Measurements from ENCODE around the gene PSMC4.
"Not testable (repeated sequence)": the region's sequence is repeated elsewhere in the genome, so short reads cannot be mapped to it uniquely, and the experiment has no call there.

PSMC4 gene

DNA sequence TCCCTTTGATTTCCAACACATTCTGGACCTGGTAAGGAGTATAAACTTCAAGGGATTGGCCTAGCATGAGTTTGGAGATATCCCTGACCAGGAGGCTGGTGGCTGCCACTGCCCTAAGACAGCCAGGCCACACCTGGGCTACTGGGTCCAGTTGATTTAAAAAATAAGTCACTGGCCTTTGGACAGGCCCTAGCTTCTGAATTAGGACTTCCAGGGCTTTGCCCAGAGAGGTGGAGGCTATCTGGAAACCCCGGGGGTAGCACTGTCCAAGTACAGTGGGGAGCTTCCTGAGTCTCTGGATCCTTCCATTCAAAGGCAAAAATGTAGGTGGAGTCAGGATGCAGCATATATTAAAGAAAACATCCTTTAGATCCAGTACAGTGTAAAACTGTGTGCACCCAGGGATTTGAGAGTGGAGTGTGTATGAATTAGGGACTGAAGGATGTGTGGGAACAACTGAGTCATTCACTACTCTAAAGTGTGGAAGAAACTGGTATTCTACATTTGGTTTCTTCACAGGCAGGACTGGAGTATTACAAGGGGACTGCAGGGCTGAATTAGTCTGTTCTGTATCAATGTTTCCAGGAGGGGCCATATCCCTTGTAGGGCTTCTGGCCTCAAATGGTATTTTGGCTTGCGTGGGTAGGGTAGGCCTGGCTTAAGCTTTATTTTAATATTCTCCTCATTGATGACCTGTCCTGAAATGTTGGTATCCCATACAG is 21.8 kb upstream of the PSMC4 start:
- DNase-seq: peak; percentile 19

DNA sequence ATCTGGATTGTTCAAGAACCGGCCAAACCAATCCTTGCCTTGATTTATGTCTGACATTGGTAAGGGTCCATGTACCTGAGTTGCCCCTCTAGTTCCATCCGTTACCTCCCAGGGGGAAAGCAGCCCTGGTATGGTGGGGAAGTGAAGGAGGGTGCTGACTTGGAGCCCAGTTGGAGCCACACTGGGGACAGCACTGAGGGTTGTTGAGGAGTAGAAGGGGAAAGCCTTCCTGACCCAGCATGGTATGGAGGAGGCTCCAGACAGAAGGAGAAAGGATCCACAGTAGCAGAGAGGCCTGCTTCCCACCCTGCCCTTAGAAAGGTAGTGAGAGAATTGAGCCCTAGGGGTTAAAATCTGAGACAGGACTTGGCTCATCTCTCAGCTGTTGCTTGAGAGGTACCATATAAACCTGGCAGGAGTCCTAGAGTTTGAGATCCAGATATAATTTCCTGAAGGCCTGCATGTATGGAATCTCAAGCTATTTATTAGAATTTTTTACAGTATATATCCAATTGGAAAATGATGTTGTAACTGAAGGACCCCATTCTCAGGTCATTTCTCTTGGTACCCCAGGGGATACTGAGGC is 19.8 kb upstream of the PSMC4 start:
- peak; percentile 22 for DNase-seq

DNA sequence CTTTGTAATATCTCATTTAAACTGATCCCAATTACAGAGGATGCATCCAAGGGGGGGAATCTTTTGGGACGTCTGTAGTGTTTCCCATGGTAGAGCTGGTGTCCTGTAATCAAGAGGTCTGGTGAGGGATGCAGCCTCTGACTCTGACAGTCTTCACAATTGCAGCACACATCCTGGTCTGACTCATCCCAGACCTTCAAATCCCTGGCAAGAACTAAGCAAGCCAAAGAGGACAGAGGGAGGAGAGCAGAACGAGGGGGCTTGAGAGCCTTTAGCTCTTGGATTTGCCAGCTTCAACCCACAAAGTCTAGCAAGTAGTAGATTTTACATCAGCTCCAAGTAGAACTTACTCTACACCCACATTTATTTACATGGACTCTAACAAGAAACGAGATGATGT is 19.3 kb upstream of the PSMC4 start:
- peak; percentile 26 for DNase-seq

DNA sequence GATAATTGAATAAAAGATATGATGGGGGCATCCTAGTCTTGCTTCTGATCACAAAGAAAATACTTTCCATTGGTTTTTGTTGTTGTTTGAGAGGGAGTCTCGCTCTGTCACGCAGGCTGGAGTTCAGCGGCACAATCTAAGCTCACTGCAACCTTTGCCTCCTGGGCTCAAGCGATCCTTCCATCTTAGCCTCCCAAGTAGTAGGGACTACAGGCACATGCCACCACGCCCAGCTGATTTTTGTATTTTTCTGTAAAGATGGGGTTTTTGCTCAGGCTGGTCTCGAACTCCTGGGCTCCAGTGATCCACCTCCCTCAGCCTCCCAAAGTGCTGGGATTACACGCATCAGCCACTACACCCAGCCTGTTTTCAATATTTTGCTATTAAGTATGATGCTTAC is 17.1 kb upstream of the PSMC4 start:
- DNase-seq: peak; percentile 22

DNA sequence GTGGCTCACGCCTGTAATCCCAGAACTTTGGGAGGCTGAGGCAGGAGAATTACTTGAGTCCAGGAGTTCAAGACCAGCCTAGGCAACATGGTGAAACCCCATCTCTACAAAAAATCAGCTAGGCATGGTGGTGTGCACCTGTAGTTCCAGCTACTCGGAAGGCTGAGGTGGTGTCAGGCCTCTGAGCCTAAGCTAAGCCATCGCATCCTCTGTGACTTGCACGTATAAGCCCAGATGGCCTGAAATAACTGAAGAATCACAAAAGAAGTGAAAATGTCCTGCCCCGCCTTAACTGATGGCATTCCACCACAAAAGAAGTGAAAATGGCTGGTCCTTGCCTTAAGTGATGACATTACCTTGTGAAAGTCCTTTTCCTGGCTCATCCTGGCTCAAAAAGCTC is 13.1 kb upstream of the PSMC4 start:
- not testable (repeated sequence) for DNase-seq

DNA sequence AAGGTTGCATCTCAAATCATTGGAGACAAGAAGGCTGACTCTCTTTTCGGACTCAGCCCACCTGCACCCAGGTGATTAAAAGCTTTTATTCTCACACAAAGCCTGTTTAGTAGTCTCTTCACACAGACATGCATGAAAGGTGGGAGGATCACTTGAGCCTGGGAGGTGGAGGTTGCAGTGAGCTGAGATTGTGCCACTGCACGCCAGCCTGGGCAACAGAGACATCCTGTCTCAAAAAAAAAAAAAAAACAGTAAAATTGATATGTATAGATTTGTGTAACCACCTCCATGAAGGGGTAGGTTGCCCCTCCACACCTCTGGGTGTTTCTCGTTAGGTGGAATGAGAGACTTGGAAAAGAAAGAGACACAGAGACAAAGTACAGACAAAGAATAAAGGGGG is 12.0 kb upstream of the PSMC4 start:
- peak; percentile 24 for DNase-seq

DNA sequence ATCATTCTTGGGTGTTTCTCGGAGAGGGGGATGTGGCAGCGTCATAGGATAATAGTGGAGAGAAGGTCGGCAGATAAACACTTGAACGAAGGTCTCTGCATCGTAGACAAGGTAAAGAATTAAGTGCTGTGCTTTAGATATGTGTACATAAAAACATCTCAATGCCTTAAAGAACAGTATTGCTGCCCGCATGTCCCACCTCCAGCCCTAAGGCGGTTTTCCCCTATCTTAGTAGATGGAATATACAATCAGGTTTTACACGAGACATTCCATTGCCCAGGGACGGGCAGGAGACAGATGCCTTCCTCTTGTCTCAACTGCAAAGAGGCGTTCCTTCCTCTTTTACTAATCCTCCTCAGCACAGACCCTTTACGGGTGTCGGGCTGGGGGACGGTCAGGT is 11.6 kb upstream of the PSMC4 start:
- DNase-seq: not testable (repeated sequence)

DNA sequence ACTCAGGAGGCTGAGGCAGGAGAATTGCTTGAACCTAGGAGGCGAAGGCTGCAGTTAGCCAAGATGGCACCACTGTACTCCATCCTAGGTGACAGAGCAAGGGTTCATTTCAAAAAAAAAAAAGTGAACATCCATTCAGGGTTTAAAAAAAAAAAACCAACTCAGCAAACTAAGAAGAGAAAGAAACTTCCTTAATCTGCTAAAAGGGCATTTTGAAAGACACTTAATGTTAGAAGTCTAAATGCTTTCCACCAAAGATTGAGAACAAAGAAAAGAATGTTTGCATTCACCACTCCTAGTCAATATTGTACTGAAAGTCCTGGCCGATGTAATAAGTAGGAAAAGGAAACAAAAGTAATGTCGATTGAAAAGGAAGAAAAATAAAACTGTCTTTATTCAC is 7.1 kb upstream of the PSMC4 start:
- peak; percentile 10 for DNase-seq

DNA sequence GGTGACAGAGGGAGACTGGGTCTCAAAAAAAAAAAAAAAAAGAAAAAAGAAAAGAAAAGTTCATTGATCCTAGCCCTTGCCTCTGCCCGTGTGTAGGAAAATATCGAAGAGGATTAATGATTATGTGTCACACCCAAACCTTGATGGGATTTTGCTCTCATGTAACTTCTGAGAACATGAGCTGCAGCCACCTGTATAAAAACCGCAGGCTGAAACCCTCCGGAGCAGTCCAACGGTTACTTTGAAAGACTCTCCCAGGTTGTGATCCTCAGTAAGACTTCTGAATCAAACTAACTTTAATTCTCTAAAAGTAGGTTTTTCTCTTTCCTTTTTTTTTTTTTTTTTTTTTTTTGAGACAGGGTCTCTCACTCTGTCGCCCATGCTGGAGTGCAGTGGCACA is 4.3 kb upstream of the PSMC4 start:
- no peak for DNase-seq

DNA sequence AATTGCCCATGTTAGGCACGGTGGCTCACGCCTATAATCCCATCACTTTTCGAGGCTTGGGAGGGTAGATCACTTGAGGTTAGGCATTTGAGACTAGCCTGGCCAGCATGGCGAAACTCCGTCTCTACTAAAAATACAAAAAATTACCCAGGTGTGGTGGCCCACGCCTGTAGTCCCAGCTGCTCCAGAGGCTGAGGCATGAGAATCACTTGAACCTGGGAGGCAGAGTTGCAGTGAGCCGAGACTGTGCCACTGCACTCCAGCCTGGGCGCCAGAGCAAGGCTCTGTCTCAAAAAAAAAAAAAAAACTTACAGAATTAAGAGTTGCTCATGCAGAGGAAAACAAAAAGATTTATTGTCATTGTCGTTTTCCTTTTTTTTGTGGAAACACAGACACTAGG is 3.4 kb upstream of the PSMC4 start:
- peak; percentile 14 for DNase-seq

DNA sequence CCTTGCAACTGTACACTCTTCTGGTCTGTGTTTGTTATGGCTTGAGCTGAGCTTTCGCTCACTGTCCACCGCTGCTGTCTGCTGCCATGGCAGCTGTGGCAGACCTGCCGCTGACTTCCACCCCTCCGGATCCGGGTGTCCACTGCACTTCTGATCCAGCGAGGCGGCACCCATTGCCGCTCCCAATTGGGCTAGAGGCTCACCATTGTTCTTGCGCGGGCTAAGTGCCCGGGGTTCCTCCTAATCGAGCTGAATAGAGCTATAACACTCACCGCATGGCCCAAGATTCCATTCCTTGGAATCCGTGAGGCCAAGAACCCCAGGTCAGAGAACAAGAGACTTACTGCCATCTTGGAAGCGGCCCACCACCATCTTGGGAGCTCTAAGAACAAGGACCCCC is 2.2 kb upstream of the PSMC4 start:
- peak; percentile 22 for DNase-seq

DNA sequence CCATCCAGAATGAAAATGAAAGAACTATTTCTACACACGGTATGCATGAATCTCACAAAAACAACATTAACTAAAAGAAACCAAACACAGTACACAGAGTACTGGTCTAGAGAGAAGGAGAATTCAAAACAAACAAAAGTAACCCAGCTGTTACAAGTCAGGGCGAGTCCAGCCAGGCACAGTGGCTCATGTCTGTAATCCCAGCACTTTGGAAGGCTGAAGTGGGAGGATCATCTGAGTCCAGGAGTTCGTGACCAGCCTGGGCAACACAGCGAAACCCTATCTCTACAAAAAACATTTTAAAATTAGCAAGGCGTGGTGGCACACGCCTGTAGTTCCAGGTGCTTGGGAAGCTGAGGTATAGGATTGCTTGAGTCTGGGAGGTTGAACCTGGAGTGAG is 1.7 kb upstream of the PSMC4 start:
- DNase-seq: peak; percentile 34

DNA sequence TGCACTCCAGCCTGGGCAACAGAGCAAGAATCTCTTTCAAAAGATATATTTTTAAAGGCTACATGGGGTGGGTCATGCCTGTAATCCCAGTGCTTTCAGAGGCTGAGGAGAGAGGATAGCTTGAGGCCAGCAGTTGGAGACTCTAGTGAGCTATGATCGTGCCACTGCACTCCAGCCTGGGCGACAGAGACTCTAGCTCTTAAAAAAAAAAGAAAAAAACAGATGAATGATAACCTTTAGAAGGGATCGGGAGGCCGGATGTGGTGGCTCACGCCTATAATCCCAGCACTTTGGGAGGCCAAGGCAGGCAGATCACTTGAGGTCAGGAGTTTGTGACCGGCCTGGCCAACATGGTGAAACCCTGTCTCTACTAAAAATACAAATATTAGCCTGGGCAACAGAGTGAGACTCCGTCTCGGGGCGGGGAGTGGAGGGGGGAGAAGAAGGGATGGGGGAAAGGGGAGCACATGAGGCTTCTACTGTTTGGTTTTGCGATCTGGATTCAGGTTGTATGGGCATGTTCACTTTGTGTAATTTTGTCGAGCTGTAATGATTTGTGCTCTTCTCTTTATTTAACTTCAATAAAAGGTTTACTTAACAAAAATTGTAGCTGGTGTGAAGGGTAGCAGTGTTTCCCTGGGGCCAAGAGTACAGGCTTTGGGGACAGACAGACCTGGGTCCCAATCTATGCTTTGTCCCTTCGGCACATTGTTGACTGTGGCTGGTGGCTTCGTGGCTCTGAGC is 1.1 kb upstream of the PSMC4 start:
- DNase-seq: peak; percentile 38

DNA sequence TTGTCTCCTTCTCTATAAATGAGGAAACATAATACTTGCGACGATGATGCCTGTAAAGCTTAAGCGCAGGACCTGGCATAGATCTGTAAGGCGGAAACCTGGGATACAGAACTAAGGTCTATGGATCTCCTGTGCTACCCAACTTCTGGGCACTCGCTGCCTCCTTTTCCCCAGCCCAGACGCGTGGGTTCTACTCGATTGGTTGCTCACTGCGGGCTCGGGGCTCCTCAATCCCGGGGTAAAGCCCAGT is 615 bp upstream of the PSMC4 start:
- DNase-seq: no peak

DNA sequence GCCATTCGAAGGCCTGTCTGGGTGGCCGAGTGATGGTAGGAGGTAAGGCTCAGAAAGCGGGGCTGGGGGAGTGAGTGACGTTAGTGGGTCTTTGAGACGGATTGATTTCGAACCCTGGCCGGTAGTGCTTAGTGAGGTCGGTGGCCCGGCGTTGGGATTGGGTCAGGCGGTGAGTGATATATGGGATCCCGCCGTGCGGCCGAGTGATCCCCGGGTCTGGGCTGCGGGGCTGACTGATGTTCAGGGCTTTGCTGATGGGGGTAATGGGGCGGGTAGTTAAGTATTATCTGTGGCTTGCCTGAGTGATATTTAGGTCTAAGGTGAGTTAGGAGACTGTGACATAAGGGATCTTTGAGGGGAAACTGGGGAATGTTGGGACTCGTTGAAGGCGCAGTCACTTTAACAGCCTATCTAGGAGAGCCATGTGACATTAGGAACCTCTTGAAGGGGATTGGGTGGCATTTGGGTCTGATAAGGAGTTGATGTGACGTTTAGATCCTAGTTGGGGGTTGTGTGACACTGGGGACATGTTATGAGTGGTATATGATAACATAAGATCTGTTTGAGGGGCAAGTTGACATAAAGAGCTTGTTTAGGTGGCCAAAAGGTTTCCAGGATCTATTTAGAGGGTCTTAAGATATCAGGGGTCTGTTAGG is 543 bp downstream of the PSMC4 start:
- no peak for DNase-seq

DNA sequence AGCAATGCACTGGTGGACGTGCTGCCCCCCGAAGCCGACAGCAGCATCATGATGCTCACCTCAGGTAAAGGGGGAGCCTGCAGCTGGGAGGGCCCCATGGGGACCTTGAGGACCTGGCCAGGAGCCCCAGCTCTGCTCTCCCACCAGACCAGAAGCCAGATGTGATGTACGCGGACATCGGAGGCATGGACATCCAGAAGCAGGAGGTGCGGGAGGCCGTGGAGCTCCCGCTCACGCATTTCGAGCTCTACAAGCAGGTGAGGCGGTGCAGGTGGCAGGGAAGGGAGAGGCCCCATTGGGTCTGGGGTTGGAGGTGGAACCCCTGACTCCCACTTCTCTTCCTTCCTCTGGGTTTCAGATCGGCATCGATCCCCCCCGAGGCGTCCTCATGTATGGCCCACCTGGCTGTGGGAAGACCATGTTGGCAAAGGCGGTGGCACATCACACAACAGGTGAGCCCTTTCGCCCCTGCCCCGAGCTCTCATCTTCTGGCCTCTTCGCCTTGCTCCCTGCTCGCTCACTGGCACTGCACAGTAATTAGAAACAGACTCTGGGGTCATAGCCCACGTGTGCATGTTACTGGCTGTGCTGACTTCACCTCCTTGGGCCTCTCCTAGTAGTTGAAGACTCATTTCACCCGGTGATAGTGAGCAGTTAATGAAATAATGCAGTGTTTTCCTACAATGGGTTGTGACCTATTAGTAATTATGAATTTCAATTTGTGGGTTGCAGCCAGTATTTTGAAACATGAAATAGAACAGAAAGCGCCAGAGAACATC is 3.6 kb downstream of the PSMC4 start:
- peak; percentile 16 for DNase-seq

DNA sequence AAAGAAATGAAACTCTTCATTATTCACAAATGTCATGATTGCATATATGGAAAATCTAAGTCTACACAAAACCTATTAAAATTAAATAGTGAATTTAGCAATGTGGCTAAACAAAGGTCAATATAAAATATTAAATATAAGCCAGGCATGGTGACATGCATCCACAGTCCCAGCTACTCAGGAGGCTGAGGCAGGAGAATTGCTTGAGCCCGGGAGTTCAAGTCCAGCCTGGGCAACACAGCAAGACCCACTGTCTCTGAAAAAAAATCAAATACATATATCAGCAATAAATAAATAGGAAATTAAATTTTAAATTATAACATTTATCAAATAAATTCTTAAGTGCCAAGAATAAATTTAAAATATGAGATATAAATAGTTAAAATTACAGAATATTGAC is 11.9 kb downstream of the PSMC4 start:
- no peak for DNase-seq

DNA sequence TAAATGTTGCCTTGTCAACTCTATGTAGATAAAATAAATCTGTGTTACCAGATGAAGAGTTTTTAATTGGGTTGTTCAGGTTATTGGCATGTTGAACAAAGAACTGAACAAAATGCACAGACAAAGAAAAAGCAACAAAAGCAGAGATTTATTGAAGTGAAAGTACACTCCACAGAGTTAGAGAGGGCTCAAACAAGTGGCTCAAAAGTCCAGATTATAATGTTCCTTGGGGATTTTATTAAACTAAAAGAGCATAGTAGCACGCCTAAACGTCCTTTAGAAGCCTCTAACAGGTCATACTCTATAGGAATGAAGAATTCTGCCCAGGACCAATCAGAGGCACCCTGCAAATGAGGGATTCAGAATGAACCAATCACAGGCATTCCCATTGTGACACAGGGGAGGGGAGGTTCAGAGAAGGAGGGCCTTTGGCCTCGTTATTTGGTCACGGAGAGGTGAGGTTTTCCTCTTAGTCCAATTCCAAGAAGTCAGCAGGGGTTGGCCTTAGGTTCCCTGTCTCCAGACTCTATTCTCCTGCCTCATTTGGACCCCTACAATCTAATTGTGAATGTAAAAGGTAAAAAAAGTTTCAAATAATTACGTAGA is 12.8 kb downstream of the PSMC4 start:
- no peak for DNase-seq

DNA sequence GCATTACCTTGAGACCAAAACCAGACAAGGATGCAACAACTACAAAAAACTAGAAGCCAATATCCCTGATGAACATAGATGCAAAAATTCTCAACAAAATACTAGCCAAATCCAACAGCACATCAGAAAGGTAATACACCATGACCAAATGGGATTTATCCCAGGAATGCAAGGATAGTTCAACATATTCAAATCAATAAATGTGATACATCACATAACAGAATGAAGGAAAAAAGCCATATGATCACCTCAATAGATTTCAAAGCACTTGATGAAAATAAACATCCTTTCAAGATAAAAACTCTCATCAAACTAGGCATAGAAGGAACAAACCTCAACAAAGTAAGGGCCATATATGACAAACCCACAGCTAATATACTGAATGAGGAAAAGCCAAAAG is 15.7 kb downstream of the PSMC4 start:
- DNase-seq: no peak

DNA sequence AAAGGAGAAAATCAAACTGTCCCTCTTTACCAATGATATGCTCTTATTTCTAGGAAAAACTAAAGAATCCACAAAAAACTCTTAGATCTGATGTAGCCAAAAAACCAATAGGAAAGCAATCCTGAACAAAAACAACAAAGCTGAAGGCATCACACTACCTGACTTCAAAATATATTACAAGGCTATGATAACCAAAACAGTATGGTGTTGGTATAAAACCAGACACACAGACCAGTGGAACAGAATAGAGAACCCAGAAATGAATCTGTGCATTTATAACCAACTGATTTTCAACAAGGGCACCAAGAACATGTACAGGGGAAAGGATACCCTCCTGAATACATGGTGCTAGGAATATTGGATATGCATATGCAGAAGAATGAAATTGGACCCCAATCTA is 16.2 kb downstream of the PSMC4 start:
- DNase-seq: no peak

DNA sequence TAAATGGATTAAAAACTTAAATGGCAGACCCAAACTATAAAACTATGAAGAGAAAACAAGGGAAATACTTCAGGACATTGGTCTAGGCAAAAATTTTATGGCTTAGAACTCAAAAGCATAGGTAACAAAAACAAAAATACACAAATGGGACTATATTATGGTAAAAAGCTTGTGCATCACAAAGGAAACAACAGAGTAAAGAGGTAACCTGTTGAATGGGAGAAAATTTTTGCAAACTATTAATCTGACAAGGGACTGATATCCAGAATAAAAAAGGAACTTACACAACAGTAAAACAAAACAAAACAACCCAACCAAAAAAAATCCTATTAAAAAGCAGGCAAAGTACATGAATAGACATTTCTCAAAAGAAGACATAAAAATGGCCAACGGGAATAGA is 16.6 kb downstream of the PSMC4 start:
- DNase-seq: no peak

DNA sequence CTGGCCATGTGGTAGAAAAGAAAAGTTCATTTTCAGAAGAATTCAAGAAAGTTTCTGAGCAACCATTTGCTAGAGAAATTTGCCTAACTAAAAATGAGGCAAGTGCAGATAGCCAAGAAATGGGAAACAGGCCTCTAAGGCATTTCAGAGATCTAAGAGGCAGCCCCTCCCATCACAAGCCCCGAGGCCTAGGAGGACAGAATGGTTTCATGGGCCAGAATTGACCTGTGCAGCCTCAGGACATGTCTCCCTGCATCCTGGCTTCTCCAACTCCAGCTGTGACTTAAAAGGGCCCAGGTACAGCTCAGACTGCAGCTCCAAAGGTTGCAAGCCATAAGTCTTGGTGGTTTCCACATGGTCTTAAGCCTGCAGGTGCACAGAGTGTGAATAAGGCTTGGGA is 22.6 kb downstream of the PSMC4 start:
- no peak for DNase-seq

DNA sequence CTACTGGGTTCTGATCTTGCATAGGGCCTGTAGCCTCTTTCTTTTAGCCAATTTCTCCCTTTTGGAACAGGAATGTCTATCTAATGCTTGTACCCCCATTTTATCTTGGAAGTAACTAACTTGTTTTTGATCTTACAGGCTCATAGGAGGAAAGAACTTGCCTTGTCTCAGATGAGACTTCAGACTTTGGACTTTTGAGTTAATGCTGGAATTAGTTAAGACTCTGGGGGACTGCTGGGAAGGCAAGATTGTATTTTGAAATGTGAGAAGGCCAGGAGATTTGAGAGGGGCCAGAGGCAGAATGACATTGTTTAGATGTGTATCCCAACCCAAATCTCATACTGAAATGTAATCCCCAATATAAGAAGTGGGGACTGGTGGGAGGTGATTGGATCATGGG is 23.4 kb downstream of the PSMC4 start:
- no peak for DNase-seq

Measured in stimulated activated CD8-positive, alpha-beta memory T cell treated with anti-CD3 and anti-CD28 coated beads, Interleukin-4, amount 100 ng/mL, for 48 hours (primary cell).